Stimulated activated CD8-positive, alpha-beta memory T cell treated with anti-CD3 and anti-CD28 coated beads, Interleukin-7, amount 100 ng/mL, for 24 hours (primary cell): Measurements from ENCODE around the gene OR1J4.
"Not testable (repeated sequence)": the region's sequence is repeated elsewhere in the genome, so short reads cannot be mapped to it uniquely, and the experiment has no call there.

Experiments used
- DNase-seq: peaks from one replicate; pipeline ENCODE4 v3.0.0-alpha.2; 2020; ENCODE audit warnings: low read depth

The OR1J4 gene

DNA sequence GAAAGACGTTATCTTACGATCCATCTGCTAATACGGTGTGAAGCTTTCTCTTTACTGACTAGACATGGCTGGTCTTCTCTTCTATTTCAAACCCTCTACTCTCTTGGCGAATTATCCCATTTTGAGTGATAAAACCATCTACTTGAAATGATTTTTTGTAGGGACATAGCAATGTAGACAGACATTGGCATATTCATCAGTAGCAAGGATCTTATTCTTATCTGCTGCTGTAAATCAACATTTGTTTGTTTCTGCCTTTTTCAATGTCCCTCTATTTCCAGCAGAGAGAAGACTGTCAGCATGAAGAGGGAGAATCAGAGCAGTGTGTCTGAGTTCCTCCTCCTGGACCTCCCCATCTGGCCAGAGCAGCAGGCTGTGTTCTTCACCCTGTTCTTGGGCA lies at the start of gene OR1J4:
Gene OR1J4, plus strand, starts transcription at position 301 of the 400 bp plus-strand sequence. Its CDS starts 0 bp downstream, at position 301.
- DNase-seq: no peak

- no peak for DNase-seq
These were observed 44.4 kb upstream of the OR1J4 start for GRCh38 chr9:122474561-122474960.

DNA sequence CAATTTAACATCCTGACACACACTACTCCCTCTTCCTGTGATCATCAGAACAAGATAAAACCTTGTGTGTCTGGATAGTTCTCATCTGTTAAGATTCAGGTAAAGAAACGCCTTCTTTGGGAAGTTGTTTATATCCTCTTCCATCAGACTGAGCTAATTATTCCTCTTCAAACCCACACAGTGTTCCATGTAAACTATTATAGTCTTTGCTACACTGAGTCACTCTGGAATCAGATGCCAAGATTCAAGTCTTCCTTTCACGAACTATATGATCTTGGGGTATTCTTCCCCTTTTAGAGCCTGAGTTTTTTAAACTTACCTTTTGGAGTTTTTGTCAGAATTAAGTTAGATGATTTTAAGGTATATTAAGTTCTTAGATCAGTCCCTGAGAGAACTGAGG lies 43.2 kb upstream of the OR1J4 start:
- DNase-seq: no peak

DNA sequence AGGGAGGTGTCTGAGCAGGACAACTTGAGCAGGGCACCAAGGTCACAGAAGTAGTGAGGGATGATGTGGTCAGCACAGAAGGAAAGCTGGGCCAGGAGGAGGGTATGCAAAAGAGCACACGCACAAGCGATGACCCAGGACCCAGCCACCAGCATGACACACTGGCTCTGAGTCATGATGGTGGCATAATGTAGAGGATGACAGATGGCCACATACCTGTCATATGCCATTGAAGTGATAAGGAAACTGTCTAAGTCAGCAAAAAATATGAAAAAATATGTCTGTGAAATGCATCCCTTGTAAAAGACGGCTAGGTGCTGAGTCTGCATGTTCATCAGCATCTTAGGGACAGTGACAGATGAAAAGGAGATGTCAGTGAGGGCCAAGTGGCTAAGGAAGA lies 41.6 kb upstream of the OR1J4 start:
- no peak for DNase-seq

DNA sequence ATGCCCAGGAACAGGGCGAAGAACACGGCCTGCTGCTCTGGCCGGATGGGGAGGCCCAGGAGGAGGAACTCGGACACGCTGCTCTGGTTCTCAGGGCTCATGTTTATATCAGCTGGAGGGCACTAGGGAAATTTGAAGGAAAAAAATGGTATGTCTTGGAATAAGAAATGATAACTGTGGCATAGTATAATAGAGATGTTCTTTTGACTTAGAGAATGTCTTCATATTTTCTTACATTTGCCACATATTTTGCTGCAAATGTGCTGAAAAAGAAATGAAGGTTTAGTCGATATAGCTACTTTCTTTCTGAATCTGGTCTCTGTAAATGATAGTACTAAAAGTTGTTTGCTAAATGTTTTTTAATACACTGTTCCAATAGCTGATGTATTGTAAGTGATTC lies 41.1 kb upstream of the OR1J4 start, which contains the start of gene OR1J1:
Gene OR1J1, minus strand, starts transcription at position 101 of the 400 bp plus-strand sequence. Its CDS starts 0 bp downstream, at position 101.
- no peak for DNase-seq

DNA sequence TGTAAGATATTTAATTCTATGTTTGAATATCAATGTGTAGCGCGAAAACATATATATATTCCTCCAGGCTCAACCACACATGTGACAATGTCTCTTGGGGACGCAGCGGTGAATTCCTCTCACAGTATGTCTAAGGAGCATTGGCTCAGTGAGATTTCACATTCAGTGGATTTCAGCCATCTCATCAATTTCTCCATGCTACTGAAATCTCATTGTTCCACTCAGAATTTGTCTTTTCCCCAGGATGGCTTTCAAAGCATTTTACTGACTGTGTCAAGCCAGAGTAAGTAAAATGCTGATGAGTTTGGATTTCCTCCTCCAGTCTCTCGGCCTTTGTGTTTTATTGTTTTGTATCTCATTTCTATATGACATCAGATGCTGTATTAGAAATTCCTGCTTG lies 39.9 kb upstream of the OR1J4 start:
- no peak for DNase-seq

GRCh38 chr9:122498883-122499288 lies 20.1 kb upstream of the OR1J4 start:
- no peak for DNase-seq

DNA sequence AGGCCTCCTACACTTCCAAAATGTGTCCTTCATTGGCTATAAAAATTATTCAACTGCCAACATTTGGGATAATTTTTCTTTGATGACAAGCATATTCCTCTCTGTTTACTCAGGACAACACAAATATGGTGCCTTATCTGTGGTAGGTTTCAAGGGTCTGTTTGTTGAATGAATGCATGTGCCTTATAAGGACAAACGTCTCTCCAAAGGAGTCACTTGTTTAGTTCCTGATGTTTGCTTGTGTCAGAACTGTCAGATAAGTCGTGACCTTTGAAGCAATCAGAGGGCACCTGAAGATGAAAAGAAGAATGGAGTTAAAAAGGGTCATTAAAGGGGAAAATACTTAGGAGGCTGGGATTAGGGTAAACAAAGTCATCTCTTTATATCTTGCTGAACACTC lies 12.0 kb upstream of the OR1J4 start:
- no peak for DNase-seq

GRCh38 chr9:122510502-122510901 lies 8.4 kb upstream of the OR1J4 start, which contains the start of gene OR1J2:
Gene OR1J2, plus strand, starts transcription at chr9:122510802. Its CDS starts 0 bp downstream, at chr9:122510802.
- no peak for DNase-seq

DNA sequence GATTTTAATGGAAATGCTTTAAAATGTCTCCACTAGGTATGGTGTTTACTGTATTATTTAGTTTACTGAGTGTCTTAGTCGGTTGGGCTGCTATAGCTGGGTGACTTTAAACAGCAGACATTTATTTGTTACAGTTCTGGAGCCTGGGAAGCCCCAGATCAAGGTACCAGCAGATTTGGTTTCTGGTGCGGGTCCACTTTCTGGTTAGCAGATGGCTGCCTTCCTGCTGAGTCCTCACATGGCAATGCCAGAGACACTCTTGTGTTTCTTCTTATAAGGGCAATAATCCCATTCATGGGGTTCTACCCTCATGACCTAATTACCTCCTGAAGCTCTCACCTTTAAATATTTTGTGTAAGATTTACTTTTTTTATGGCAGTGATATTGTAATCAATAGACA lies 715 bp upstream of the OR1J4 start:
- DNase-seq: no peak

- DNase-seq: no peak
These were observed 435 bp downstream of the OR1J4 start for GRCh38 chr9:122519376-122519775.

- DNase-seq: no peak
These were observed 7.7 kb downstream of the OR1J4 start for GRCh38 chr9:122526602-122527001.

DNA sequence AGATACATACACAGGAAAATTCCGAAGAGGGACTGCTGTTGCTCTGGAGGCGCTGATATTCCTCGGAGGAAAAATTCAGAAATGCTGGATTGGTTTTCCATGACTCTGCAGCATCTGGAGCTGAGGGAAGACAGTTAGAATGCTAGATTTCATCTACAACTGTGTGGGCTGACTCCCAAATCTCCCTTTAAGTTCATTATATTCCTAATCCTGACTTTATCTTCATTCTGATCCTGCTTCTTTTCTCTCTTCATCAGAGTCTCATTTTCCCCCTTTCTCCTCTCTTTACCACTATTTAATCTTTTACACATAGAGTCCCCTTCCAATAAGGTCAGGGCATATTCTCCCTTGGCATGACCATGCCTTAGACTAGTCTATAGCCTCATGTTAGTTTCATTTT lies 8.3 kb downstream of the OR1J4 start, which contains the start of gene OR1N1:
Gene OR1N1, minus strand, starts transcription at position 101 of the 400 bp plus-strand sequence. Its CDS starts 0 bp downstream, at position 101.
- no peak for DNase-seq

DNA sequence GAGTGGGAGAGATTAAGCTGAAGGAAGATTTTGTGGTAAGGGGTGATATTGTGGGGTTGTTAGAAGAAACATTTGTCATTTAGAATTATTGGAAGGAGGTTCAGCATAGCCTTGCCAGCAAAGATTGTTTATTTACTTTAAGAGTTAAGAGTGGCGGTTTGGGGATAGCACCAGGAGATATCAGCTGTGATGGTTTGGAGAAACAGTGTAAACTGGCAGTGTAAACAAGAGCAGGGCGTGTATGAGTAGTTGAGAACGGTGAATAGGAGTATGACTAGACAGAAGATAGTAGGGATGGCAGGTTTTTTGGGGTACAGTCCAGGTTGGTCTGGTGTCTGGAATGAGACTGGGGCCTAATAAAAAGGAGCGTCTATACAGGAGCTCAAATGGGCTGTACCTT lies 12.2 kb downstream of the OR1J4 start:
- not testable (repeated sequence) for DNase-seq

DNA sequence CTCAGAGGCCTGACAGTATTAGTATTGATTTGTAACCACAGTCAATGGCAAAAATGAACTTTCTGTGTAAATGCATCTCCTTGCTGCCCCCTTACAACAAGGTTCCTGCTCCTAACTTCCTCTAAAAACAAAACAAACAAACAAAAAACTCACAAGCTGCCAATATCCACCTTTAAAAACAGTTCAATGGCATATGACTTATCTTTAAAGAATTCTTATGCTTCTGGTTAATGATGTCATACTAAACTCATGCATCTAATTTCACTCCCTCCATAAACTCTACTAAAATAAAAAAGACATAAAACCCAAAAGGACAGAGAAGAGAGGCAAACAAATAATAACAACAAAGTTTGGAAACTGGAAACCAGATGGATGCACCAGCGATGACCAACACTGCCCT lies 17.2 kb downstream of the OR1J4 start:
- no peak for DNase-seq

DNA sequence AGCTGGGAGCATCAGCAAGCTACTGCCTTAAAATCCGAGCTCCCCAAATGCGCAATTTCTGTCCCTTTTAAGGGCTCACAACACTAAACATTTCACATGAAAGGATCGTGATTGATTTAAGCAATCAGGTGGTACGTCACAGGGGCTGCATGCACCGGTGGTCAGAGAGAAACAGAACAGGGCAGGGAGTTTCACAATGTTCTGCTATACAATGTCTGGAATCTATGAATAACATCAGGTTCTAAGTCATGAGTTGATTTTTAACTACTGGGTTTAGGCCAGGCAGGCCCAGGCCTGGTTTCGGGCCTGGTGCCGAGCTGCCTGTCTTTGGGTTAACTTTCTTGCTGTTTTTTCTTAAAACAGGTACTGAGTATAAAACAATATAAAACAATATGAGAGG lies 18.1 kb downstream of the OR1J4 start:
- not testable (repeated sequence) for DNase-seq

GRCh38 chr9:122538757-122539156 lies 19.8 kb downstream of the OR1J4 start:
- DNase-seq: no peak

DNA sequence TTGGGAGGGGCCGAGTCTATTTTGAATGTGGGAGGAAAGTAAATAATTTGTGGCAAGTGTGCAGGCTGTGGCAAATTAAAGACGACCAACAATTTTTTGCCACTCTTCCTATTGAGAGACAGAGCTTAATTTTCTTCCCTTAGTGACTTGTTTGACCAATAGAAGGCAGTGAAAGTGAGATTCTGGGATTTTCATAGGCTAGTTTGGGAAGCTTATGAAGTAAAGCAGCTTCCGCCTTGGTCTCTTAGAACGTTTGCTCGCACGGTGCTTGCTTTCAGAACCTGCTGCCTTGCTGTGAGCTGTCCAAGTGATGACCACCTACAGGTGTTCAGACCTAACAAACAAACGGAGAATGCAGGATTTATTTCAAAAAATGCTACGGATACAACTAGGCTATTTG lies 27.3 kb downstream of the OR1J4 start:
- DNase-seq: no peak

- DNase-seq: no peak
These were observed 32.4 kb downstream of the OR1J4 start for GRCh38 chr9:122551371-122551770.

GRCh38 chr9:122552812-122553211 lies 33.9 kb downstream of the OR1J4 start, which contains the start of gene OR1N2:
Gene OR1N2, plus strand, starts transcription at chr9:122553112. Its CDS starts 100 bp downstream, at chr9:122553212.
- no peak for DNase-seq

DNA sequence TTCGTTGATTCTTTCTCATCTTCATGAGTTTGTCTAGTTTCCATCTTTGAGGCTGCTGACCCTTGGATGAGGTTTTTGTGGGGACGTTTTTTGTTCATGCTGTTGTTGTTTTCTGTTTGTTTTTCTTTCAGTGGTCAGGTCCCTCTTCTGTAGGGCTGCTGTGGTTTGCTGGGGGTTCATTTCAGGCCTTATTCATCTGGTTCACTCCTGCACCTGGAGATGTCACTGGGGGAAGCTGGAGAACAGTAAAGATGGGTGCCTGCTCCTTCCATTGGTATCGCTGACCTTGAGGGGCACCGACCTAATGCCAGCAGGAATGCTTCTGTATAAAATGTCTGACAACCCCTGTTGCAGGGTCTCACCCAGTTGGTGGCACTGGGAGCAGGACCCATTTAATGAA lies 42.5 kb downstream of the OR1J4 start:
- DNase-seq: no peak

DNA sequence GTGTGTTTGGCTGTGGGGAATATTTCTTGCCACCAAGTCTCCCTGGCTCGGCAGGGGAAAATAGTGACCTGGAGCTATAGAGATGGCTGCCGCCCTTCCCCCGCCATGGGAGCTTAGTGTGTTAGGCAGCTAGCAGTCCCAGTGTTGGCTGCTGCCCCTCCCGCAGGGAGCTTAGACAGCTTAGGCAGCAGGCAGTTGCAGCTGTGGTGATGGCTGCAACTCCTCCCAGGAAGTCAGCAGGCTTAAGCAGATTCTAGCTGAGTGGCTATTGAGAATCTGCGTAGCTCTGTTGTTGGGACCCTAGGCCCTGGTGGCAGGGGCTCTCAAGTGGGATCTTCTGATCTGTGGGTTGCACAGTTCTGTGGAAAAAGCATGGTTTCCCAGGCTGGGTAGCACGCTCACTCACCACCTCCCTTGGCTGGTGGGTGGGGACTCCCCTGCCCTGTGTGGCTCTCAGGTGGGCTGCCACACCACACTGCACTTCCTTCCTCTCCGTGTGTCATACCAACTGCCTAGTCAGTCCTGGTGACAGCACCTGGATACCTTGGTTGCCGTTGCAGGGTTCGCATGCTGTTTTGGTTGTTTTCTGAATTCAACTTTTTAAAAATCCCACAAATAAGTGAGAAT lies 43.3 kb downstream of the OR1J4 start:
- DNase-seq: no peak

DNA sequence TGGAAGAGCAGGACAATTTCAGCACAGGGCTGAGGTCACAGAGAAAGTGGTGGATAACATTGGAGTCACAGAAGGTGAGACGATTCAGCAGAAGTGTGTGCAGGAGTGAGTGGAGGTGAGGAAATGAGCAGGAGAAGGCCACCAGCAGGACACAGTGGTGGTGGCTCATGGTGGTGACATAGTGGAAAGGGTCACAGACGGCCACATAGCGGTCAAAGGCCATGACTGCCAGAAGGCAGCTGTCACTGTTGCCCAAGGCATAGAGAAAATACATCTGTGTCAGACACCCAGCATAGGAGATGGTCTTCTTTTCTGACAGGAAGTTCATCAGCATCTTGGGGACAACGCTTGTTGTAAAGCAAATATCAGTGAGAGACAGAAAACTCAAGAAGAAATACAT lies 49.0 kb downstream of the OR1J4 start:
- no peak for DNase-seq
